Retinal pigment epithelial cell (primary cell): ENCODE measurements around the gene RAB18.

ENCODE experiments used
- DNase-seq: peaks from one replicate; pipeline ENCODE4 v3.0.0-alpha.2; 2010; ENCODE audit warnings: low read depth
- H3K4me3 ChIP-seq: 2 replicates; pipeline ENCODE4 v1.5.1; 2011; ENCODE audit warnings: mild to moderate bottlenecking, low read length, control low read depth, moderate library complexity
- TF ChIP-seq, protein P1 (sequence below): conservative IDR thresholded peaks from 2 replicates; pipeline ENCODE4 v1.5.1; 2011; ENCODE audit warnings: low read depth, low read length, control low read depth, inconsistent platforms

RAB18 gene

DNA sequence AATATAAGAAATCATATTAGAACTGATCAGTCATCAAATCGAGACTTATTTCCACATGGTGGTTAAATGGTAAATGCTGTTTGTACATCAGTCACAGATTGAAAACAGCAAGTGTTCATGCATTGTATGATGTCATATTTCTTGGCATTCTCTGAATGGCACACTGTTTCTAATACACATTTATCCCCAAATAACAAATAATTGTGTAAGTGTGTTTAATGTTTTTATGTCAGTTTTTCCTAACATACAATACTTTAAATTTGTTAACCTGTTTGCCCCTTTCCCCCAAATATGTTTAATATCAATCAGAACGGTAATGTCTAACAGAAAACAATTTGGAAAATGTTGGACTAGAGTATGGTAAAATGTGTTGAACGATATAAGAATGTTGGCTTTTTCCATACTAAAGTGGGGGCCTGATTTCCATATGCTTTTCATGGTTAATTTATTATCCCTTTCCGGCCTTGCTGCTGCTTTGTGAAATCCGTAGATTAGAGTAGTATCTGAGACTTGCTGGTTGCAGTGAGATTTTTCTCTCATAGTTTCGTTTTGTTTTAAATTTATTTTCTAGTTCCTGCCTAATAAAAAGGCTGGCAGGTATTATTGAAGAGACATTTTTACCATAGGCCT lies 23.7 kb downstream of the RAB18 start:
- no peak for DNase-seq
- TF ChIP-seq, protein P1, sequence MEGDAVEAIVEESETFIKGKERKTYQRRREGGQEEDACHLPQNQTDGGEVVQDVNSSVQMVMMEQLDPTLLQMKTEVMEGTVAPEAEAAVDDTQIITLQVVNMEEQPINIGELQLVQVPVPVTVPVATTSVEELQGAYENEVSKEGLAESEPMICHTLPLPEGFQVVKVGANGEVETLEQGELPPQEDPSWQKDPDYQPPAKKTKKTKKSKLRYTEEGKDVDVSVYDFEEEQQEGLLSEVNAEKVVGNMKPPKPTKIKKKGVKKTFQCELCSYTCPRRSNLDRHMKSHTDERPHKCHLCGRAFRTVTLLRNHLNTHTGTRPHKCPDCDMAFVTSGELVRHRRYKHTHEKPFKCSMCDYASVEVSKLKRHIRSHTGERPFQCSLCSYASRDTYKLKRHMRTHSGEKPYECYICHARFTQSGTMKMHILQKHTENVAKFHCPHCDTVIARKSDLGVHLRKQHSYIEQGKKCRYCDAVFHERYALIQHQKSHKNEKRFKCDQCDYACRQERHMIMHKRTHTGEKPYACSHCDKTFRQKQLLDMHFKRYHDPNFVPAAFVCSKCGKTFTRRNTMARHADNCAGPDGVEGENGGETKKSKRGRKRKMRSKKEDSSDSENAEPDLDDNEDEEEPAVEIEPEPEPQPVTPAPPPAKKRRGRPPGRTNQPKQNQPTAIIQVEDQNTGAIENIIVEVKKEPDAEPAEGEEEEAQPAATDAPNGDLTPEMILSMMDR = no peak
- H3K4me3 ChIP-seq = no peak overlapping the region

DNA sequence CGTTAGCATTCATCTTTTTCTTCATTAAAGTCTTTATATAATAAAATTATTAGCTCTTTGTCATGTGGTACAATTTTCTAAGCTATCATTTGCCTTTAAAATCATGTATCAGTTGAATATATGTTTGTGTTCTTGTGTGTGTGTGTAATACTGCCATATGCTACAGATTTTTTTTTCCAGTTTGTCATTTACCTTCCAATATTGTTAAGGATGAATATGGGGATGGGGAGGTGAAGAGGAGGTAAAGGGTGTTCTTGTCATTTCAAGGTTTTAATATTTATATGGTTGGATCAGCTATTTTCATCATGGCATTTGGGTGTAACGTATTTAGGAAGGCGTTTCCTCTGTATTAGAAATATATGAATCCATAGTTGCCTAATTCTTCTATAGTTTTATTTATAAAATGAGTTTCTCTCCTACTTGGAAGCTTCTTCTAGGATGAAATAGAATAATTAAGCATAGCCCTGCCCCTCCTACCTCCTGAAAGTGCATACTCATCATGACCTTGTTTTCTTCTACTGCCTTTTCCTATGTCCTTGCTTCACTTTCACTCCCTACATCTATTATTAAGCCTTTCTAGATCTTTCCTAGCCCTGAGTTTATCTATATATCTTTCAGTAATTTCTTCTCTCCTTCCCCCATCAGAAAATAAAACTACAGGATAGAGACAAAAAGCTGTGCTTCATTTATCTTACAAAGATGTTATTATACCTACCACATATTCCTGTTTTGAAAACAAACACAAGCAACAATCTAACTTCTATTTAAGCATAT lies 25.1 kb downstream of the RAB18 start:
- TF ChIP-seq, protein P1 = no peak
- DNase-seq = no peak
- H3K4me3 ChIP-seq = no peak overlapping the region

DNA sequence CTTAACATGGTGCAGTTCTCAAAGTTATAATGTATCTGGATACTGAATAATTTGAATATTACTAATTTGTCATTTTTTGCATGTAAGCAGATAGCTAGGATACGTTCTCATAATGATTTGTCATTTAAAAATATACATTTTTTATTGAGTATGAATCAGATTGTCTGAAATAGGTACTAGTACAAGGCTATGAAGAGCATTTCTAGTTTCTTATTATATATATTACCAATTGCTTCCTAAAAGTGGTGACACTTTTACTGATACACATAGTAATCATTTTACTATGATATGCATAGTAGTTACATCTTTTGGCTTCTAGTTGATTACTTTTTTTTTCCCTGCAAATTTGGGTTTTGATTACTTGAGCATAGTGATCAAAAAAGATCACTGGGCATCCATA lies 26.4 kb downstream of the RAB18 start:
- TF ChIP-seq, protein P1 = no peak

DNA sequence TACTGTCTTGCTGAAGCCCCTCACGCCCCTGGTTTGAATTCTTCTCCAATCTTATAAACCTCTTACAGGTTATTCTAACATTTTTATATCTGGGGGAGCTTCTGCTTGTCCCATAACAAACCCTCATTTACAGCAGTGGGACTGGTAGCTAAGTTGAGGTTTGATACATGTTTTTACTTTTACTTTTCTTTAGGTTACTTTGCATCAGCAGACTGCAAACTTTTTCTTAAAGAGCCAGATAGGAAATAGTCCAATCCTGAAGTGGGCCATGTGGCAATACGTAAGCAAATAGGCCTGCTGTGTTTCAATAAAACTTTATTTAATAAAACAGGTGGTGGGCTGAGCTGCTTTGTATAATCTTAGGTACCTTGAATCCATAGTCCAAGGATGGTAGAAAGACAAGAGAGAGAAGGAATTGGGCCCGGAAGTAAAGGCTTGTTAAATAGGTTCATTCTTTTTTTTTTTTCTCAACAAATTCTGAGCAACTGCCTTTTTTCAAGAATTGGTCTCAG lies 27.3 kb downstream of the RAB18 start:
- TF ChIP-seq, protein P1 = no peak
- no peak overlapping the region for H3K4me3 ChIP-seq
- no peak for DNase-seq

More for the DNA sequence above, 26.4 kb downstream of the RAB18 start:
- H3K4me3 ChIP-seq = no peak overlapping the region
- DNase-seq = no peak

DNA sequence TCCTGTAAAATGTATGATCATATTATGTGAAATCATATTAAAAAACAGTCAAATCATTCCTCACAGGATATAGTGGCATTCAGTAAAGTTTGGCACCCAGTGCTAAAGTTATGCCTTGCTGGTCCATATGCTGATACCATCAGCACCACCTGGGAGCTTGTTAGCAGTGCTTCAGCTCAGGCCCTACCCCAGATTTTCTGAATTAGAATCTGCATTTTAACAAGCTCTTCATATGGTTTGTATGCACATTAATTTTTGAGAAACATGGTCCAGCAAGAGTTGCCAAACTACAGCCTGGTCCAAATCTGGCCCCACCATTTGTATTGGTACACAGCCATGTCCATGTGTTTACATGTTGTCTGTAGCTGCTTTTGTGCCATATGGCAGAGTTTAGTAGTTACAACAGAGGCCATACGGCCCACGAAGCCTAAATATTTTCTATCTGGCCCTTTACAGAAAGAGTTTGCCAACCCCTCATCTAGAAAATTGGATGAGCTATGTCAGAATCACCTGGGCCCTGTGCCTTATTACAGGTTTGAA lies 30.1 kb downstream of the RAB18 start:
- no peak for DNase-seq
- TF ChIP-seq, protein P1 = no peak
- no peak overlapping the region for H3K4me3 ChIP-seq

DNA sequence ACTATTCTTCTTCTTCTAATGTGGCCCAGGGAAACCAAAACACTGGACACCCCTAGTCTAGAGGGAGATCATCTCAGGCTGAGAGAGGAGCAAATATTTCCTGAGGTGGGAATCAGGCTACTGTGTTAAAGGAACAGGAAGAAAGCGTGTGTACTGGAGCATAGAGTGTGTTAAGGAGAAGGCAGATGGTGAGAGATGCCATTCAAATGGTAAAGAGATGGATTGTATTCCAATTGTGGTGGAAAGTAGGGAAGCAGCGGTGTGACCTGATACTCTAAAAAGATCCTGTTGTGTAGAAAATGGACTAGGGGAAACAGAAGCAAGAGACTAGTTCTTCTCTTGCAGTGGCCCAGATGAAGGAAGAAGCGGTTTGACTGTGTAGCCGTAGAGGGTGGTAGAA lies 31.2 kb downstream of the RAB18 start:
- DNase-seq = no peak
- H3K4me3 ChIP-seq = no peak overlapping the region
- TF ChIP-seq, protein P1 = no peak
